ENCODE data around the gene ZNF689. TPM values are rescaled to one million over a fixed set of nuclear protein-coding genes. Genes with fewer than 3 reads are reported as not detected.
A peak's percentile ranks its signal among the peaks of the same experiment; 100 is the strongest.

Gene ZNF689
- total RNA-seq, 1 experiment from 2014 or later = 21.1 TPM

- Histone ChIP-seq H3K4ac (ENCODE audit: low read depth, low read length) (no peak overlapping the region), H2BK120ac (ENCODE audit: low read depth, low read length, poor library complexity, severe bottlenecking) (no peak overlapping the region), H2AK5ac (ENCODE audit: insufficient read length, low read length) (no peak overlapping the region), H3K9me3 (ENCODE audit: control insufficient read depth, low read depth, low read length) (no peaks in the 10 kb centered on the region), H3K79me2 (ENCODE audit: insufficient read depth, low read length) (no peaks in the 10 kb centered on the region), H2AFZ (ENCODE audit: low read length) (no peak overlapping the region), H3K56ac (ENCODE audit: insufficient read length, low read depth, low read length) (no peak overlapping the region), H3K27ac (ENCODE audit: insufficient read length, low read depth, low read length) (no peak overlapping the region), H4K5ac (ENCODE audit: insufficient read length, low read depth, low read length) (no peak overlapping the region), H4K91ac (ENCODE audit: insufficient read length, low read depth, low read length) (no peak overlapping the region), H3T11ph (ENCODE audit: low read length) (no peak overlapping the region), H3K79me1 (ENCODE audit: insufficient read depth, low read depth, low read length, poor library complexity, severe bottlenecking) (no peaks in the 10 kb centered on the region), H3K23ac (ENCODE audit: insufficient read length, low read depth, low read length) (no peak overlapping the region), H3K14ac (ENCODE audit: insufficient read depth, low read length) (peak overlapping the region; percentile 59; the same call in 1 of the 2 replicates), H2BK20ac (ENCODE audit: low read depth, low read length, poor library complexity, severe bottlenecking) (no peak overlapping the region), H3K27me3 (ENCODE audit: insufficient read depth, low read length) (peaks cover 7% of the 10 kb centered on the region; the same call in 1 of the 2 replicates), H4K20me1 (ENCODE audit: control insufficient read depth, insufficient read depth, insufficient read length) (no peaks in the 10 kb centered on the region), H3K23me2 (ENCODE audit: insufficient read length, low read depth, low read length, poor library complexity, severe bottlenecking) (peaks cover 6% of the 10 kb centered on the region), H3K4me2 (ENCODE audit: insufficient read depth, insufficient read length, low read length) (peak overlapping the region; percentile 87), H2BK5ac (ENCODE audit: insufficient read length, low read length) (no peak overlapping the region), H3K18ac (ENCODE audit: insufficient read length, low read depth, low read length) (peak overlapping the region; percentile 72), H2BK12ac (ENCODE audit: insufficient read length, low read depth, low read length) (no peak overlapping the region), H4K8ac (replicated peaks; ENCODE audit: insufficient read length, low read depth, low read length) (no peak overlapping the region), H2BK15ac (ENCODE audit: low read depth, low read length) (no peak overlapping the region), H3K4me1 (ENCODE audit: insufficient read depth, low read length) (no peaks in the 10 kb centered on the region), H3K9ac (ENCODE audit: extremely low read depth, insufficient read length, low read length) (peak overlapping the region; percentile 69)
- Mint-ChIP-seq H3K27me3 (ENCODE audit: low read depth) (peaks cover 46% of the 10 kb centered on the region), H3K4me1 (peaks cover 8 to 12% of the 10 kb centered on the region in 2 experiments; a peak in 3 of 4 replicates), H3K9me3 (no peaks in the 10 kb centered on the region), H3K4me3 (peak overlapping the region; percentile 85 to 93), H3K36me3 (ENCODE audit: insufficient read depth in 1 of 3, low read depth in 3 of 3) (peaks cover 5 to 25% (median 16%) of the 10 kb centered on the region in 3 experiments; a peak in 5 of 7 replicates), H3K27ac (peak overlapping the region; percentile 93 to 98 (median 97))
- peak; percentile 82 for TF ChIP-seq CTCF (conservative IDR thresholded peaks at IDR 0.05)
- DNase-seq = peak; percentile 71
- WGBS (ENCODE audit: extremely low coverage, insufficient read length, low lambda C conversion rate) = no CpG with 5 or more reads among the region's 71 CpGs
Observed at GRCh38 chr16:30651124-30652004, 41.2 kb upstream of the ZNF689 start.

Data from H9 (cell line).